Esophagus muscularis mucosa (tissue), 4 donors: ENCODE data around the gene DSTN. TPM values are rescaled to one million over a fixed set of nuclear protein-coding genes. Genes with fewer than 3 reads are reported as not detected.

ENCODE experiments used
- DNase-seq: peaks from one replicate; pipeline ENCODE4 v3.0.0-alpha.2; 2017; ENCODE audit errors: extremely low spot score
- H3K27ac ChIP-seq, 4 donors: fragments of 200-600 bp; sonication (generic); replicated peaks in 1 of 4; 1 replicate in 3 of 4; 2 replicates in 1 of 4; pipeline ENCODE4 v1.5.1; 2016 to 2019; ENCODE audit warnings: mild to moderate bottlenecking in 1 of 4
- H3K27me3 ChIP-seq, 4 donors: fragments of 200-600 bp; sonication (generic); one replicate each; pipeline versions ENCODE4 v1.5.1 to v1.6.0; 2016 to 2019
- H3K36me3 ChIP-seq, 4 donors: fragments of 200-600 bp; sonication (generic); one replicate each; pipeline ENCODE4 v1.5.1; 2016 to 2019
- H3K4me1 ChIP-seq, 4 donors: fragments of 200-600 bp; sonication (generic); one replicate each; pipeline ENCODE4 v1.5.1; 2016 to 2019
- H3K4me3 ChIP-seq, 4 donors: fragments of 200-600 bp; sonication (generic); 1 replicate in 2 of 4; 2 replicates in 2 of 4; pipeline ENCODE4 v1.5.1; 2016 to 2019; ENCODE audit warnings: mild to moderate bottlenecking in 4 of 4, moderate library complexity in 1 of 4
- H3K9me3 ChIP-seq, 4 donors: fragments of 200-600 bp; sonication (generic); 1 replicate in 3 of 4; 2 replicates in 1 of 4; pipeline ENCODE4 v1.5.1; 2016 to 2019
- EP300 ChIP-seq: sonication (generic); formaldehyde crosslinking; IDR thresholded peaks from one replicate; pipeline ENCODE4 v1.6.1; 2017; ENCODE audit warnings: antibody characterized with exemption
- POLR2A ChIP-seq: fragments of 450-650 bp; IDR thresholded peaks from one replicate; pipeline ENCODE4 v1.6.1; 2017; ENCODE audit warnings: antibody characterized with exemption, moderate library complexity, mild to moderate bottlenecking, low read depth
- POLR2AphosphoS5 ChIP-seq, 2 donors: sonication (generic); formaldehyde crosslinking; IDR thresholded peaks; one replicate each; pipeline ENCODE4 v1.6.1; 2017; ENCODE audit warnings: antibody characterized with exemption in 2 of 2
- WGBS: methylation state at CpG from one replicate; pipeline ENCODE4 v1.1.5; 2018; 5-methylcytosine and 5-hydroxymethylcytosine counted together
- intact Hi-C: fragments of 100-400 bp; cut with DNase I; formaldehyde crosslinking; loops from one replicate; pipeline ENCODE4 v1.15.1; 2023
- total RNA-seq, 4 donors: library from RNA; depleted of rRNA; stranded (reverse); fragments of >200 nt; gene quantifications; one replicate each; pipeline versions ENCODE4 v1.1.0 to v1.2.1, GENCODE V29; 2016
- TF ChIP-seq, protein P1 (sequence below), 3 experiments: fragments of 200-600 bp in 2 of 3; fragments of 450-650 bp in 1 of 3; sonication (generic) in 2 of 3; IDR thresholded peaks; one replicate each; pipeline ENCODE4 v1.5.1; 2017 to 2019; ENCODE audit warnings: antibody characterized with exemption in 3 of 3, mild to moderate bottlenecking in 2 of 3, moderate library complexity in 1 of 3

DSTN gene
- total RNA-seq, 4 donors from 2014 or later, result 2,370 to 3,630 (median 3,339) TPM

DNA sequence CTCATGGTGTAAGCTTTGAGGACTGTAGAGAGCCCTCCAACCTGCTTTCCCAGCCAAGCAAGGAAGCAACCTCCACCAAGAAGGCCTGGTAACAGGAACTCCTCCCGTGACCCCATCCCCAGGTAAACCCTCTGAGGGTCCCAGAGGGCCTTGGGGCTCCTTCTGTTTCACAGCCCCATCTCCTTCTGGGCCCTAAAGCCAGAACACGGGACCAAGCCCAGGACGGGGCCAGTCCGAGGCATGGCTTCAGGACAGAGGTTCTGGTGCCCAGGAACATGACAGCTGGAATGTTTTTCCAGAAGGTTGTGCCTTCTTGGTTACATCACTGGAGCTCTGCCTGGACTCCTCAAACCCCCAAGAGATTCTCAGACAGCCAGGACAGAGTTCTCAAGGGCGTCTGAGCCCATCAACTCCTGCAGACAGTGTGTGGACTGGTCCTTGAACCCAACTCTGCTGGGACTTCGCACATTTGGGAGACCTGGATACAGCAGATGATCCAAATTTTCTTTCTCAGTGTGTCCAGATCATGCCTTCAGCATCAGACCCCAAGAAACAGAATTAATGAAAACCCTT is 69.0 kb downstream of the DSTN start:
- Histone ChIP-seq H3K9me3 (no peaks in the 10 kb centered on the region), H3K27me3 (no peaks in the 10 kb centered on the region), H3K4me1 (peaks cover 37 to 99% (median 98%) of the 10 kb centered on the region in 4 donors), H3K4me3 (no peak overlapping the region), H3K27ac (no peak overlapping the region), H3K36me3 (peaks cover 13 to 81% (median 75%) of the 10 kb centered on the region in 4 donors)
- WGBS, result 78% methylated on average over 3 of the region's 6 CpGs
- TF ChIP-seq, protein P1, sequence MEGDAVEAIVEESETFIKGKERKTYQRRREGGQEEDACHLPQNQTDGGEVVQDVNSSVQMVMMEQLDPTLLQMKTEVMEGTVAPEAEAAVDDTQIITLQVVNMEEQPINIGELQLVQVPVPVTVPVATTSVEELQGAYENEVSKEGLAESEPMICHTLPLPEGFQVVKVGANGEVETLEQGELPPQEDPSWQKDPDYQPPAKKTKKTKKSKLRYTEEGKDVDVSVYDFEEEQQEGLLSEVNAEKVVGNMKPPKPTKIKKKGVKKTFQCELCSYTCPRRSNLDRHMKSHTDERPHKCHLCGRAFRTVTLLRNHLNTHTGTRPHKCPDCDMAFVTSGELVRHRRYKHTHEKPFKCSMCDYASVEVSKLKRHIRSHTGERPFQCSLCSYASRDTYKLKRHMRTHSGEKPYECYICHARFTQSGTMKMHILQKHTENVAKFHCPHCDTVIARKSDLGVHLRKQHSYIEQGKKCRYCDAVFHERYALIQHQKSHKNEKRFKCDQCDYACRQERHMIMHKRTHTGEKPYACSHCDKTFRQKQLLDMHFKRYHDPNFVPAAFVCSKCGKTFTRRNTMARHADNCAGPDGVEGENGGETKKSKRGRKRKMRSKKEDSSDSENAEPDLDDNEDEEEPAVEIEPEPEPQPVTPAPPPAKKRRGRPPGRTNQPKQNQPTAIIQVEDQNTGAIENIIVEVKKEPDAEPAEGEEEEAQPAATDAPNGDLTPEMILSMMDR (IDR thresholded peaks at IDR 0.05), result no peak
- TF ChIP-seq POLR2AphosphoS5 (IDR thresholded peaks at IDR 0.05), result no peak
- no peak for TF ChIP-seq EP300
- no peak for TF ChIP-seq POLR2A
- intact Hi-C loops, result no loop called here
- DNase-seq, result no peak

DNA sequence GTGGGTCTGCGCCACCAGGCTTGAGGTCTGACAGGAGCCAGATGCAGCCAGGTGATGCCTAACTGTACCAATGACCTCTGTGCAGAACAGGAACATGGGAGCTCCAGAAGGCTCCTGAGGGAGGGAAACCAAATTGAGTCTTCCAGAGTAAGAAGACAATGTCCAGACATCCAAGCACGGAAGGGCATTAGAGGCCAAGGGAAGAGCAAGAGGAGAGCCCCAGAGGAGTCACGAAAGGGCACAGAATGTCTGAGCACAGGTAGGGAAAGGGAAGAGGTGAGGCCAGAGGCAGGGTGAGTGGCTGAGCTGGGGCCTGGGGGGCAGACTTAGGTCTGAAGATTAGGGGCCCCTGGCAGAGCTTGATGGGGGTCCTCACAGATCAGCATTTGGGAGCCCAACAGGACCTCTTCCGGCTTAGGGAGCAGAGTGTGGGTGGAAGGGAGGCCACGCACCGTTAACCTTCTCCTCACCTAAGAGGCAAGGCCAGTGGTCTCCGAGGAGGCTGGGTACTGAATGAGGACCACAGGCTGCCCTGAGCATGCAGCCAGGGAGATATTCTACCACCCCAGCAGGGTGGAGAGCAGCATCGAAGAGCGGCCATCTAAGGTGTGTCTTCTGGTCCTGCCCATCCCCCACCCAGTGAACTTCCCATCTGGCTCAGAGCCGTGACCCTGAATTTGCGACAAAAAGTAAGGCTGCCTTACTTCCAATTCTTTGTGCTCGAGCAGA is 70.4 kb downstream of the DSTN start:
- intact Hi-C loops, result no loop called here
- Histone ChIP-seq H3K4me1 (peaks cover 29 to 99% (median 98%) of the 10 kb centered on the region in 4 donors), H3K9me3 (no peaks in the 10 kb centered on the region), H3K27me3 (no peaks in the 10 kb centered on the region), H3K4me3 (no peak overlapping the region), H3K36me3 (peaks cover 10 to 68% (median 61%) of the 10 kb centered on the region in 4 donors), H3K27ac (no peak overlapping the region)
- TF ChIP-seq, protein P1 (IDR thresholded peaks at IDR 0.05), result no peak
- TF ChIP-seq POLR2A (no peak), POLR2AphosphoS5 (IDR thresholded peaks at IDR 0.05) (no peak)
- 84% methylated on average over 7 of the region's 12 CpGs for WGBS
- DNase-seq, result no peak

DNA sequence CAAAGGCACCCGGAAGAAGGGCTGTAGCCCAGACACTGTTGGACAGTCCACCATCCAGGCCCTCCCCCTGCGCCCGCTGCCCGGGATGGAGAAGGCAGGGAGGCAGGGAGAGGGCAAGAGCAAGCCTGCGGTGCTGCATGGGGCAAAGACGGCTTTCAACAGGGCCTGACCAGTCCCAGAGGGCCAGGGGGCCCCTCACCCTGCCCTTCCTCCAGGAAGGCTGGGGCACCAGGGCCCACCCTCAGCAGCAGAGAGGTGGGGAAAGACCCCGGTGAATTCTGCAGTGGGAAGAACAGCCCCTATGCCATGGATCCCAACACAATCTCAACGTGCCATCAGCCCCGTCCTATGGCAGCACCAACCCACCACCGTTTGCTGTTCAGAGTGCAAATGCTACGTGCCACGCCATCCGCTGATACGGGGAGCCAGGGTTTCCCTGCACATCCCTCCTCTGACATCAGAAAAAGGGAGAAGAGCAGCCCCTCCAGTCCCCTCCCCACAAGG is 71.1 kb downstream of the DSTN start:
- no peak for DNase-seq
- Histone ChIP-seq H3K36me3 (peaks cover 8 to 62% (median 55%) of the 10 kb centered on the region in 4 donors), H3K4me3 (no peak overlapping the region), H3K9me3 (no peaks in the 10 kb centered on the region), H3K27me3 (no peaks in the 10 kb centered on the region), H3K4me1 (peaks cover 28 to 99% (median 98%) of the 10 kb centered on the region in 4 donors), H3K27ac (no peak overlapping the region)
- intact Hi-C loops, result no loop called here
- TF ChIP-seq POLR2A (no peak), EP300 (no peak), POLR2AphosphoS5 (IDR thresholded peaks at IDR 0.05) (no peak)
- TF ChIP-seq, protein P1 (IDR thresholded peaks at IDR 0.05), result no peak
- 95% methylated on average over 10 of the region's 14 CpGs for WGBS

DNA sequence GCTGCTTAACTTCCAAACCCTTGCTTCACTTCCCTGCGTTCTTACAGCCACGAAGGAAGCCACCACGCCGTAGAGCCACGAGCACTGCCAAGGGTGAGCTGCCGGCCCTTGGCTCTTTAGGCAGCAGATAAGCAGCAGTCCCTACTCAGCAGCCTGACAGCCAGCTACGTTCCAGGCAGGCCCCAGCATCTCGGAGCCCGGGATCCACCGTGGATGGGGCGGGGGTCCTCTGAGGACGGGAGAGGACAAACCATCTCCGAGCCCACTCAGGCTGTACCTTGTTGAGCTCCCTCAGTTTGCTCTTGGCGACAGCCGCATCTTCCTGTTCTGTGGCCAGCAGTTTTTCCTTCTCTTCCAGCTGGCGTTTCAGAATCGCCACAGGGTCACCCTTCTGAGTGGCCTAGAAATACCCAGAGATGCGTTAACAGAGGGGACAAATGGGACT is 71.7 kb downstream of the DSTN start:
- H3K4me3 ChIP-seq, result no peak overlapping the region
- DNase-seq, result no peak
- peak overlapping the region; percentile 18 to 72 (median 58) for H3K27ac ChIP-seq
- H3K27me3 ChIP-seq, result no peaks in the 10 kb centered on the region
- H3K36me3 ChIP-seq, result peaks cover 8 to 58% (median 49%) of the 10 kb centered on the region in 4 donors
- H3K4me1 ChIP-seq, result peaks cover 30 to 99% (median 98%) of the 10 kb centered on the region in 4 donors
- TF ChIP-seq POLR2AphosphoS5 (IDR thresholded peaks at IDR 0.05) (no peak), EP300 (no peak), POLR2A (no peak)
- TF ChIP-seq, protein P1 (IDR thresholded peaks at IDR 0.05), result no peak
- intact Hi-C loops, result no loop called here
- H3K9me3 ChIP-seq, result no peaks in the 10 kb centered on the region
- WGBS, result 88% methylated on average over 17 of the region's 18 CpGs
